ENCODE measurements around the gene SUV39H1.
"Not testable (repeated sequence)": the region's sequence is repeated elsewhere in the genome, so short reads cannot be mapped to it uniquely, and the experiment has no call there.

The SUV39H1 gene

DNA sequence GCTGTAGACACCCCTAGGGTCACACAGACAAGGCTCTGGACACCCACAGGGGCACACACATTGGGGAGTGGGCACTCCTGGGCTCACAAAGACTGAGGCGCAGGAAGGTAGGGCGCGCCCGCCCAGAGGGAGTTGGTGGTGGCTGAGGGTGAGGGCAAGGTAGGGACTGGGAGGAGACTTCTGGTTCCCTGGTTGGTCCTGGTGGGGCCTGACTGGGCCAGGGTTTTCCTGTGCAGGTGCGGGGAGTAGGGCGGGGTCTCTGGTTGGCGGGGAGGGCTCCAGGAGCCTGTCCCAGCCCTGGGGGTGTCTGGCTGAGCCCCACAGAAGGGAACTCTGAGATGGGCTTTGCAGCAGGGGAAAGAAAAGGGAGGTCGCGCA is 19.7 kb upstream of the SUV39H1 start:
- Histone ChIP-seq H3K27me3 (ENCODE audit: insufficient read depth, low read length) (no peaks in the 10 kb centered on the region), H2AFZ (ENCODE audit: low read depth, low read length) (no peak overlapping the region), H3K9me3 (ENCODE audit: low read length) (no peaks in the 10 kb centered on the region), H3K4me1 (ENCODE audit: insufficient read depth, low read length) (peaks cover 23% of the 10 kb centered on the region), H3K36me3 (ENCODE audit: insufficient read depth, low read length) (no peaks in the 10 kb centered on the region), H3K4me3 (ENCODE audit: low read length) (peak overlapping the region; percentile 65)

DNA sequence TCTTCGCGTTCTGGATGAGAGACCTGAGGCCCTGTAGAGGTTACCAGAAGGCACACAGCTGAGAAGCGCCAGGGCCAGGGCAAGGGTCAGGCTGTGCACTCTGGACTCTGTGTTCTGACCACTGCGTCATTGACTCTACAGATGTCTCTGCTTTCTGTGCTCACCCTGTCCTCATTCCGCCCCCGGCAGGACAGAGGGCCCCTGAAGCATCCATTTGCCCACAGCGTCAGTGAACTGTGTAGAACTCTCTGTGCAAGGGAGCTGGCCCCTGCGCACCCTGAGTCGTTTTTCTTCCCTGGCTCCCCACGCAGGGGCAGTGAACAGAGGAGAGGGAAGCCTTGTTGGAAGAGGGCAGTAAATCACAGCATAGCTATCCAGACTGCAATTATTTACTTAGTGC is 19.0 kb upstream of the SUV39H1 start:
- H3K4me1 ChIP-seq (ENCODE audit: insufficient read depth, low read length) = peaks cover 23% of the 10 kb centered on the region
- no peaks in the 10 kb centered on the region for H3K9me3 ChIP-seq (ENCODE audit: low read length)
- no peaks in the 10 kb centered on the region for H3K36me3 ChIP-seq (ENCODE audit: insufficient read depth, low read length)
- H2AFZ ChIP-seq (ENCODE audit: low read depth, low read length) = no peak overlapping the region
- H3K4me3 ChIP-seq (ENCODE audit: low read length) = peak overlapping the region; percentile 65
- H3K27me3 ChIP-seq (ENCODE audit: insufficient read depth, low read length) = no peaks in the 10 kb centered on the region

- not testable (repeated sequence) for H3K4me3 ChIP-seq (ENCODE audit: low read length); H3K9me3 ChIP-seq (ENCODE audit: low read length); H3K27me3 ChIP-seq (ENCODE audit: insufficient read depth, low read length); H2AFZ ChIP-seq (ENCODE audit: low read depth, low read length); H3K36me3 ChIP-seq (ENCODE audit: insufficient read depth, low read length)
- H3K4me1 ChIP-seq (ENCODE audit: insufficient read depth, low read length) = peaks cover 23% of the 10 kb centered on the region
These were observed 16.1 kb upstream of the SUV39H1 start for GRCh38 chrX:48680467-48680866.

GRCh38 chrX:48680925-48681324 is 15.6 kb upstream of the SUV39H1 start:
- not testable (repeated sequence) for H3K9me3 ChIP-seq (ENCODE audit: low read length); H3K4me3 ChIP-seq (ENCODE audit: low read length); H3K27me3 ChIP-seq (ENCODE audit: insufficient read depth, low read length); H2AFZ ChIP-seq (ENCODE audit: low read depth, low read length); H3K36me3 ChIP-seq (ENCODE audit: insufficient read depth, low read length)
- H3K4me1 ChIP-seq (ENCODE audit: insufficient read depth, low read length) = peaks cover 23% of the 10 kb centered on the region

DNA sequence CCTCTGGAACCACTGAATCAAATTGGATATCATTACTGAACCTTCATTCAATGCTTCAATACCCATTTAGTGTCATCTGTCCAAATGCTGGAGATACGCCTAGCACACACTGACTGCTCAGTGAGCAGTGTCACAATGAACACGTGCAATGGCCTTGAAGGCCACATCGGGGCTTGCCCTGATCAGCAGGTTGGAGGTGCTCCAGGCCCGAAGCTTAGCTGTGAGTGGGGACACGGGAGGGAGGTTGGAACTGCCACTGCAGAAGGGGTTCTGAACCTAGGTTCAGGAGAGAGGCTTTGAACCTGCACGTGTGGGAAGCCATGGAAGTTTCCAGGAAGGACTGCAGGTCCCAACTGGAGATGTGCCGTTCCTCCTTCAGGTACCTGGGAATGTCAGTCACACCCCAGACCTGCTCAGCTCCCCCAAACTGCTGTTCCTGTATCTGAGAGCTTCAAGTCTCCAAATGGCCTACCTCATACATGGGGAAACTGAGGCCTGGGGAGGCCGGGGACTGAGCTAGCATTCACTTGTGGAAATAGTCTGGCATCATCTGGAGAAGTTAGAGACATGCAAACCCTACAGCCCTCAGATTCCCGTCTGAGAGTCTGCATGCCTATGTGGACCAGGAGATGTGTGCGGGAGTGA is 14.9 kb upstream of the SUV39H1 start:
- Histone ChIP-seq H3K27me3 (ENCODE audit: insufficient read depth, low read length) (no peaks in the 10 kb centered on the region), H2AFZ (ENCODE audit: low read depth, low read length) (no peak overlapping the region), H3K36me3 (ENCODE audit: insufficient read depth, low read length) (no peaks in the 10 kb centered on the region), H3K9me3 (ENCODE audit: low read length) (no peaks in the 10 kb centered on the region), H3K4me3 (ENCODE audit: low read length) (no peak overlapping the region), H3K4me1 (ENCODE audit: insufficient read depth, low read length) (peaks cover 23% of the 10 kb centered on the region)

GRCh38 chrX:48682795-48683194 is 13.7 kb upstream of the SUV39H1 start:
- peaks cover 16% of the 10 kb centered on the region for H3K4me1 ChIP-seq (ENCODE audit: insufficient read depth, low read length)
- H2AFZ ChIP-seq (ENCODE audit: low read depth, low read length); H3K9me3 ChIP-seq (ENCODE audit: low read length); H3K4me3 ChIP-seq (ENCODE audit: low read length); H3K27me3 ChIP-seq (ENCODE audit: insufficient read depth, low read length); H3K36me3 ChIP-seq (ENCODE audit: insufficient read depth, low read length): not testable (repeated sequence)

GRCh38 chrX:48683411-48683982 is 13.0 kb upstream of the SUV39H1 start, which contains the start of gene WAS:
Gene WAS (plus strand): TSS chrX:48683799. CDS start chrX:48683854, 55 bp downstream.
- Histone ChIP-seq H3K4me3 (ENCODE audit: low read length) (no peak within 1 kb of the TSS), H3K27me3 (ENCODE audit: insufficient read depth, low read length) (no peaks in the 10 kb centered on the region), H3K36me3 (ENCODE audit: insufficient read depth, low read length) (no peaks in the 10 kb centered on the region), H2AFZ (ENCODE audit: low read depth, low read length) (no peak within 1 kb of the TSS), H3K4me1 (ENCODE audit: insufficient read depth, low read length) (peaks cover 9% of the 10 kb centered on the region), H3K9me3 (ENCODE audit: low read length) (no peaks in the 10 kb centered on the region)

DNA sequence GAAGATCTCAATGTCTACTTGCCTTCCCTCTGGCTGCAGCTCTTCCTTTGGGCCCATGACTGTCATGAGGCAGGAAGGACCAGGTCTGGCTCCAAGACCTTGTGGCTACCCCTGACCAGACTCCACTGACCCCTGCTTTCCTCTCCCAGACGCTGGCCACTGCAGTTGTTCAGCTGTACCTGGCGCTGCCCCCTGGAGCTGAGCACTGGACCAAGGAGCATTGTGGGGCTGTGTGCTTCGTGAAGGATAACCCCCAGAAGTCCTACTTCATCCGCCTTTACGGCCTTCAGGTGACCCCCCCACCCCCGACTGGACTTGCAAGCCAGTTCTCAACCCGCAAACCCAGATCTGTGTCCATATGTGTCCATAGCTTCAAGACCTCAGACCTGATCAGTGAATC is 12.4 kb upstream of the SUV39H1 start:
- H3K4me3 ChIP-seq (ENCODE audit: low read length) = no peak overlapping the region
- no peaks in the 10 kb centered on the region for H3K9me3 ChIP-seq (ENCODE audit: low read length)
- H3K27me3 ChIP-seq (ENCODE audit: insufficient read depth, low read length) = no peaks in the 10 kb centered on the region
- H3K4me1 ChIP-seq (ENCODE audit: insufficient read depth, low read length) = peaks cover 13% of the 10 kb centered on the region
- H2AFZ ChIP-seq (ENCODE audit: low read depth, low read length) = no peak overlapping the region
- H3K36me3 ChIP-seq (ENCODE audit: insufficient read depth, low read length) = no peaks in the 10 kb centered on the region

GRCh38 chrX:48685416-48685815 is 11.1 kb upstream of the SUV39H1 start:
- H3K9me3 ChIP-seq (ENCODE audit: low read length) = no peaks in the 10 kb centered on the region
- peaks cover 10% of the 10 kb centered on the region for H3K4me1 ChIP-seq (ENCODE audit: insufficient read depth, low read length)
- no peaks in the 10 kb centered on the region for H3K27me3 ChIP-seq (ENCODE audit: insufficient read depth, low read length)
- H2AFZ ChIP-seq (ENCODE audit: low read depth, low read length) = no peak overlapping the region
- no peak overlapping the region for H3K4me3 ChIP-seq (ENCODE audit: low read length)
- H3K36me3 ChIP-seq (ENCODE audit: insufficient read depth, low read length) = no peaks in the 10 kb centered on the region

- Histone ChIP-seq H3K36me3 (ENCODE audit: insufficient read depth, low read length) (no peaks in the 10 kb centered on the region), H2AFZ (ENCODE audit: low read depth, low read length) (no peak overlapping the region), H3K9me3 (ENCODE audit: low read length) (no peaks in the 10 kb centered on the region), H3K27me3 (ENCODE audit: insufficient read depth, low read length) (no peaks in the 10 kb centered on the region), H3K4me1 (ENCODE audit: insufficient read depth, low read length) (peaks cover 7% of the 10 kb centered on the region), H3K4me3 (ENCODE audit: low read length) (no peak overlapping the region)
These were observed 7.9 kb upstream of the SUV39H1 start for GRCh38 chrX:48688531-48689150.

GRCh38 chrX:48689208-48689920 is 7.2 kb upstream of the SUV39H1 start:
- Histone ChIP-seq H3K9me3 (ENCODE audit: low read length) (no peaks in the 10 kb centered on the region), H3K27me3 (ENCODE audit: insufficient read depth, low read length) (no peaks in the 10 kb centered on the region), H3K4me1 (ENCODE audit: insufficient read depth, low read length) (peaks cover 7% of the 10 kb centered on the region), H3K4me3 (ENCODE audit: low read length) (no peak overlapping the region), H3K36me3 (ENCODE audit: insufficient read depth, low read length) (no peaks in the 10 kb centered on the region), H2AFZ (ENCODE audit: low read depth, low read length) (no peak overlapping the region)

DNA sequence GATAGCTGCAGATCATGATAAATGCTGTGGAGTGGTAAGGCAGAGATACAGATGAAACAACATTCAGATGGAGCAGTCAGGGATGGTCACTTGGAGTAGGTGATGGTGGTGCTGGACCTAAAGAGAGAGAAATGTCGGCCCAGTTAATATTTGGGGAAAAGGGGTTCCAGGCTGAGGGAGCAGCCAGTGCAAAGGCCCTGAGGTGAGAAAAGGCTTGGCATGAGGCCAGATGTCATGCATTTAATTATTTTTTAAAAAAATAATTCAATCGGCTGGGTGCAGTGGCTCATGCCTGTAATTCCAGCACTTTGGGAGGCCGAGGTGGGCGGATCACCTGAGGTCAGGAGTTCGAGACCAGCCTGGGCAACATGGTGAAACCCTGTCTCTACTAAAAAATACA is 4.8 kb upstream of the SUV39H1 start:
- H2AFZ ChIP-seq (ENCODE audit: low read depth, low read length); H3K27me3 ChIP-seq (ENCODE audit: insufficient read depth, low read length); H3K4me3 ChIP-seq (ENCODE audit: low read length); H3K36me3 ChIP-seq (ENCODE audit: insufficient read depth, low read length); H3K9me3 ChIP-seq (ENCODE audit: low read length): not testable (repeated sequence)
- peaks cover 18% of the 10 kb centered on the region for H3K4me1 ChIP-seq (ENCODE audit: insufficient read depth, low read length)

GRCh38 chrX:48694776-48695533 is 1.6 kb upstream of the SUV39H1 start:
- no peak overlapping the region for H2AFZ ChIP-seq (ENCODE audit: low read depth, low read length)
- H3K4me1 ChIP-seq (ENCODE audit: insufficient read depth, low read length) = peaks cover 12% of the 10 kb centered on the region
- no peaks in the 10 kb centered on the region for H3K27me3 ChIP-seq (ENCODE audit: insufficient read depth, low read length)
- no peaks in the 10 kb centered on the region for H3K9me3 ChIP-seq (ENCODE audit: low read length)
- H3K36me3 ChIP-seq (ENCODE audit: insufficient read depth, low read length) = peaks cover 6% of the 10 kb centered on the region
- peak overlapping the region; percentile 60 for H3K4me3 ChIP-seq (ENCODE audit: low read length)
